ENCODE measurements around the gene GRHPR. TPM values are rescaled to one million over a fixed set of nuclear protein-coding genes. Genes with fewer than 3 reads are reported as not detected.

GRHPR gene
- total RNA-seq, 2 donors from 2014 or later, result 105 to 128 TPM

- DNase-seq, result no peak
- H3K4me3 ChIP-seq (ENCODE audit: low read length), result no peak overlapping the region
Measured at GRCh38 chr9:37420271-37421215, 2.0 kb upstream of the GRHPR start.

GRCh38 chr9:37421914-37422288, 595 bp upstream of the GRHPR start:
- peak overlapping the region; percentile 89 for H3K4me3 ChIP-seq (ENCODE audit: low read length)
- H3K9ac ChIP-seq (ENCODE audit: extremely low read depth, low read length, poor library complexity, severe bottlenecking), result peak overlapping the region; percentile 84
- Mint-ChIP-seq H3K4me1 (peaks cover 6% of the 10 kb centered on the region), H3K27me3 (ENCODE audit: insufficient read depth) (no peaks in the 10 kb centered on the region), H3K9me3 (no peaks in the 10 kb centered on the region), H3K36me3 (ENCODE audit: low read depth) (peaks cover 10% of the 10 kb centered on the region), H3K4me3 (peak overlapping the region; percentile 93), H3K27ac (peak overlapping the region; percentile 95)
- 75 to 78% methylated on average over 6 to 8 of the region's 8 CpGs for WGBS, 2 experiments (ENCODE audit: insufficient coverage in 1 of 2, insufficient read length in 1 of 2)
- no peak for DNase-seq
- H3K4me1 ChIP-seq (ENCODE audit: control insufficient read depth, insufficient read depth, low read length), result no peaks in the 10 kb centered on the region
- H3K9me3 ChIP-seq (ENCODE audit: control insufficient read depth, low read length), result no peaks in the 10 kb centered on the region
- no peak overlapping the region for H3K27ac ChIP-seq (ENCODE audit: low read depth, low read length)
- H3K36me3 ChIP-seq (ENCODE audit: control insufficient read depth, insufficient read depth, low read length), result peaks cover 21% of the 10 kb centered on the region
- H3K27me3 ChIP-seq (ENCODE audit: control insufficient read depth, insufficient read depth, low read length, poor library complexity, severe bottlenecking), result no peaks in the 10 kb centered on the region
- TF ChIP-seq CTCF (conservative IDR thresholded peaks at IDR 0.05), result no peak

More at GRCh38 chr9:37420271-37421215, 2.0 kb upstream of the GRHPR start:
- Histone ChIP-seq H3K27me3 (ENCODE audit: control insufficient read depth, insufficient read depth, low read length, poor library complexity, severe bottlenecking) (no peaks in the 10 kb centered on the region), H3K4me1 (ENCODE audit: control insufficient read depth, insufficient read depth, low read length) (no peaks in the 10 kb centered on the region), H3K27ac (ENCODE audit: low read depth, low read length) (no peak overlapping the region), H3K9me3 (ENCODE audit: control insufficient read depth, low read length) (no peaks in the 10 kb centered on the region), H3K36me3 (ENCODE audit: control insufficient read depth, insufficient read depth, low read length) (peaks cover 8% of the 10 kb centered on the region), H3K9ac (ENCODE audit: extremely low read depth, low read length, poor library complexity, severe bottlenecking) (no peak overlapping the region)
- 95 to 100% methylated on average over 9 to 12 of the region's 12 CpGs for WGBS, 2 experiments (ENCODE audit: insufficient coverage in 1 of 2, insufficient read length in 1 of 2)
- H3K9me3 Mint-ChIP-seq, result no peaks in the 10 kb centered on the region
- peaks cover 6% of the 10 kb centered on the region for H3K4me1 Mint-ChIP-seq
- no peak for TF ChIP-seq CTCF (conservative IDR thresholded peaks at IDR 0.05)
- H3K27ac Mint-ChIP-seq, result no peak overlapping the region
- no peaks in the 10 kb centered on the region for H3K36me3 Mint-ChIP-seq (ENCODE audit: low read depth)
- H3K27me3 Mint-ChIP-seq (ENCODE audit: insufficient read depth), result no peaks in the 10 kb centered on the region
- no peak overlapping the region for H3K4me3 Mint-ChIP-seq

- H3K4me3 Mint-ChIP-seq, result peak overlapping the region; percentile 93
- Histone ChIP-seq H3K27me3 (ENCODE audit: control insufficient read depth, insufficient read depth, low read length, poor library complexity, severe bottlenecking) (no peaks in the 10 kb centered on the region), H3K9me3 (ENCODE audit: control insufficient read depth, low read length) (no peaks in the 10 kb centered on the region), H3K4me1 (ENCODE audit: control insufficient read depth, insufficient read depth, low read length) (no peaks in the 10 kb centered on the region), H3K9ac (ENCODE audit: extremely low read depth, low read length, poor library complexity, severe bottlenecking) (peak overlapping the region; percentile 84), H3K4me3 (ENCODE audit: low read length) (peak overlapping the region; percentile 89), H3K36me3 (ENCODE audit: control insufficient read depth, insufficient read depth, low read length) (peaks cover 33% of the 10 kb centered on the region), H3K27ac (ENCODE audit: low read depth, low read length) (no peak overlapping the region)
- H3K36me3 Mint-ChIP-seq (ENCODE audit: low read depth), result peaks cover 24% of the 10 kb centered on the region
- H3K4me1 Mint-ChIP-seq, result peaks cover 6% of the 10 kb centered on the region
- no peaks in the 10 kb centered on the region for H3K27me3 Mint-ChIP-seq (ENCODE audit: insufficient read depth)
- DNase-seq, result no peak
- TF ChIP-seq CTCF (conservative IDR thresholded peaks at IDR 0.05), result no peak
- 89% methylated on average over 2 of the region's 2 CpGs for WGBS, 2 experiments (ENCODE audit: insufficient coverage in 1 of 2, insufficient read length in 1 of 2)
- H3K9me3 Mint-ChIP-seq, result no peaks in the 10 kb centered on the region
- no peak overlapping the region for H3K27ac Mint-ChIP-seq
Measured at GRCh38 chr9:37423508-37423907, 1.0 kb downstream of the GRHPR start.
